Measurements from ENCODE around the gene C2CD2.

GRCh38 chr21:41951876-41952567, 1.8 kb downstream of the C2CD2 start:
- TF ChIP-seq, protein P1, sequence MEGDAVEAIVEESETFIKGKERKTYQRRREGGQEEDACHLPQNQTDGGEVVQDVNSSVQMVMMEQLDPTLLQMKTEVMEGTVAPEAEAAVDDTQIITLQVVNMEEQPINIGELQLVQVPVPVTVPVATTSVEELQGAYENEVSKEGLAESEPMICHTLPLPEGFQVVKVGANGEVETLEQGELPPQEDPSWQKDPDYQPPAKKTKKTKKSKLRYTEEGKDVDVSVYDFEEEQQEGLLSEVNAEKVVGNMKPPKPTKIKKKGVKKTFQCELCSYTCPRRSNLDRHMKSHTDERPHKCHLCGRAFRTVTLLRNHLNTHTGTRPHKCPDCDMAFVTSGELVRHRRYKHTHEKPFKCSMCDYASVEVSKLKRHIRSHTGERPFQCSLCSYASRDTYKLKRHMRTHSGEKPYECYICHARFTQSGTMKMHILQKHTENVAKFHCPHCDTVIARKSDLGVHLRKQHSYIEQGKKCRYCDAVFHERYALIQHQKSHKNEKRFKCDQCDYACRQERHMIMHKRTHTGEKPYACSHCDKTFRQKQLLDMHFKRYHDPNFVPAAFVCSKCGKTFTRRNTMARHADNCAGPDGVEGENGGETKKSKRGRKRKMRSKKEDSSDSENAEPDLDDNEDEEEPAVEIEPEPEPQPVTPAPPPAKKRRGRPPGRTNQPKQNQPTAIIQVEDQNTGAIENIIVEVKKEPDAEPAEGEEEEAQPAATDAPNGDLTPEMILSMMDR (IDR thresholded peaks at IDR 0.05), result no peak
- no peak for TF ChIP-seq EZH2phosphoT487 (IDR thresholded peaks at IDR 0.05)

Measured in neural progenitor cell (in vitro differentiated cells).